GM21381 (cell line): Measurements from ENCODE around the gene FSTL4.
"Not testable (repeated sequence)": the region's sequence is repeated elsewhere in the genome, so short reads cannot be mapped to it uniquely, and the experiment has no call there.

ENCODE experiments used
- ATAC-seq: cut with Tn5 transposase; IDR thresholded peaks from one replicate; pipeline ENCODE4 v1.9.1; 2021; ENCODE audit warnings: mild to moderate bottlenecking, moderate library complexity; ENCODE audit not compliant: unreplicated experiment

Gene FSTL4

DNA sequence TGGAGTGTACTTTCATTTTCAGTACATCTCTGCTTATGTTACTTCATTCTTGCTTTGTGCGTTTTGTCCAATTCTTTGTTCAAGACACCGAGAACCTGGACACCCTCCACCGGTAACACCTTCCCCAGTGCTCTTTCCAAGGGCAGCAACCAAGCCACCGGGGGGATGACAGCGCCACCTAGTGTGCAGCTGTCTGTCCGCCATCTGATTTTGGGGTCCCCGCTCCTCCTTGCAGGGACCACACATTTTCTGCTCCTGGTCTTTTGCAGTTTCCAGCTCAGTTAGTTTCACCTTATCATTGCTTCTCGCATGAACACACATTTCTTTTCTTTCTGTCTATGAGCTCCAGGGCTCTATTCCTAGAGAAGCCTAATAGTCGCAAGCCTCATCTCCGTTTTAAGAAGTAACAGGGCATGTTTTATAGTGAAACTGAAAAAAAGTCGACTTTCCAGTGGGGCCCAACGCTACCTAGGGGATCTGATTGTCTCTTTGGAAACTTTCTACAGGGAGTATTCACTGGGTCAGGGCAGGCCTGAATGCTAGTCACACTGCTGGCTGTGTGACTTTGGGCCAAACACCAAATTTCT lies 152.1 kb downstream of the FSTL4 start:
- no peak for ATAC-seq

GRCh38 chr5:133459474-133460160 lies 152.7 kb downstream of the FSTL4 start:
- no peak for ATAC-seq

DNA sequence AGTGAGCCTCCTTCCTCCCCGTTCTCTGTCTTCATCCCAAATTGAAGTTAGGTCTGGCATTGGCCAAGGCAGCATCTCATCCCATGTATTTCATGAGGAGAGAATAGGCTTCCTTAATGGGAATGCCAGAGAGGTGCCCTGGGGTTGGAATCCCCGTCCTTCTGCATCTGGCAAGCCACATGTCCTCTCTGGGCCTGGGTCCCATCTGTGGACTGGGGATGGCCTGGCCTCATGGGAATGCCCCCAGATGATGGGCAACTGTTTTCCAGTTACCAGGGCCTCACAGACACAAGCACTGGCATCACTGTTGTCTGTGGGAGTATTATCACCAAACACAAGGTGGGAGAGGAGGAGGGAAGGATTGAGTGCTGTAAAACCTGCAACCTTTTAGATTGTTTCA lies 153.9 kb downstream of the FSTL4 start:
- ATAC-seq, result no peak

- ATAC-seq, result no peak
Observed at GRCh38 chr5:133457439-133458355, 154.6 kb downstream of the FSTL4 start.

DNA sequence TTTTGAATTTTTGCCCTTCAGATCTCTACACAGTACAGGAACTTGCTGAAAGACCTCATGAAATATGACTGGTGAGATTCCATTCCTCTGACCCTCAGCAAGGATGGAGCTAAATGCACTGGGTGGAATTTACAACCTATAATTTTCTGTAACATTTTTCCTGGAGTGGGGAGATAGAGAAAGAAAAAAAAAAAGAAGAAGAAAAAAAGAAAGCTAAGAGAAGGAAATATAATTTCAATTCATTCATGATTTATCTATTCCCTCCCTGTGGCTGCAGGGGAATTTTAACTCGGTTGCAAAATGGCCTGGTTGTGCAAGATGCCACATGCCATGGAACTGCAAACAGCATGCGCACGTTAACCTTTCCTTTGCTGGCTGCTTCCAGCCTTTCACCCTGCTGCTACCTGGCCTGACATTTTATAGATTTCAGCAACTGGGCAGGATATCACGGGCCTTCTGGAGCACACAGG lies 155.4 kb downstream of the FSTL4 start:
- no peak for ATAC-seq

- no peak for ATAC-seq
Observed at GRCh38 chr5:133455676-133456075, 156.7 kb downstream of the FSTL4 start.

DNA sequence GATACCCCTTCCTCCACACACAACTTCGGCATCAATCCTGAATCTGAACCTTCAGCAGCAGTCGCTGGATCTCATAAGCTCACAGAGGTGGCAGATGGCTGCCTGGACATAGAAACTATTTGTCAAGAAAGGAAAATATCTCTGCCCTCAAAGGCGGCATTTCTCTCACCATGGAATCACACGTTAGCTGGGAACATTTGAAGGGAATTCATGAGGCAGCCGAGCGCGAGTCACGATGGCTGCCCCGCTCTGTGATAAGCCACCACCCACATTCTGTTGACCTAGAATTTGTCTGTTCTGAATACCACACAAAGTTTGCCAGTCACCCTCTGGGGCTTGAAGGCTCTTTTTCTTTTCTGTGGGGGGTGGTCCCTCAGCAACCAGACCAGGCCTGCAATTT lies 157.9 kb downstream of the FSTL4 start:
- no peak for ATAC-seq

- no peak for ATAC-seq
Observed at GRCh38 chr5:133453831-133454230, 158.5 kb downstream of the FSTL4 start.

DNA sequence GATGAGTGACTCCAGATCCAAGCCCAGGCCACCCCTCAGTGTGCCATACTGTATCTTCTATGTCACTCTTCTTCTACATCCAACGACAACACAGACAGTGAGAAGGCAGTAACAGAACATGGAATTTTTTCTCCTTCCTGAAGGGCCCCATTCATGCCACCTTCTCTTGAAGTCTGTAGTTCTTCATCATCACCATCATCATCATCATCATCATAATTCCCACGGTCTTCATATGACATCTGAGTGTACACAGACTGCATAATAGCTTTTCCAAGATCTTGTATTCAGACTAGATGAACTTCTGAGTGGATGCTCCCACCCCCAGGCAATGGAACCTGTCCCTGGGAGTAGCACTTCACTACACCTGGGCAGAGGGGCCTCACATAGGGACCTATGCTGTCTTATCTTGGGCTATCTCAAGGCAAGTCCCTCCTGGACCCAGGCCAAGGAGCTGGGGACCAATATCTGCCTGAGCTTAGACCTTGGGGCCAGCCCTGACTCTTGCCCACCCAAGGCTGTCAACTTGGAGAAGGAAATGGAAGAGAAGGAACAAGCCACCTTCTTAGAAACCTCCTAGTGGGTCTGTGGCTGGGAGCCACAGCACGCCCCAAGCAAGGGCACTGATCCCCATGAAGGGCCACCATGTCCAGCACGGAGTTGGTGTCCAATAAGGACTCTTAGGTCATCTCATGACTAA lies 159.1 kb downstream of the FSTL4 start:
- no peak for ATAC-seq

GRCh38 chr5:133451926-133452325 lies 160.4 kb downstream of the FSTL4 start:
- ATAC-seq, result no peak

GRCh38 chr5:133450286-133450685 lies 162.1 kb downstream of the FSTL4 start:
- ATAC-seq, result no peak

DNA sequence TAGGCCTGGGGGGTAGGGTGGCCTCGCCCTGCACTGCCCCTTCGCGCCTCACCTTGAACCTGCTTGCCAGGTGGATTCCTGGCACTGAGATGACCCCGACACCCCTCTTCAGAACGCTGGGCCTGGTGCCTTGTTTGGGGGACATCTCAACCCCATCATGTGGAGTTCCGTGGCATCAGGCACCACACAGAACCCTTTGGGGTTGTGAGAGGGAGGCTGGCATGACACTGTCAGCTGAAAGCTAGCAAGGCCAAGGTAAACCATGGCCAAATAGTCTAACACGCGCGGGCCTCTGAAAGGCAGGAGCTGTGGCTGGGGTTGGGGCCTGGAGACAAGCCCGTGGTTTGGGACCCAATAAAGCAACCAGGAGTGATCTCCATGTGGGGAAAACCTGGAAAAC lies 163.2 kb downstream of the FSTL4 start:
- no peak for ATAC-seq

GRCh38 chr5:133446440-133446839 lies 165.9 kb downstream of the FSTL4 start:
- no peak for ATAC-seq

GRCh38 chr5:133445744-133446143 lies 166.6 kb downstream of the FSTL4 start:
- ATAC-seq, result no peak

DNA sequence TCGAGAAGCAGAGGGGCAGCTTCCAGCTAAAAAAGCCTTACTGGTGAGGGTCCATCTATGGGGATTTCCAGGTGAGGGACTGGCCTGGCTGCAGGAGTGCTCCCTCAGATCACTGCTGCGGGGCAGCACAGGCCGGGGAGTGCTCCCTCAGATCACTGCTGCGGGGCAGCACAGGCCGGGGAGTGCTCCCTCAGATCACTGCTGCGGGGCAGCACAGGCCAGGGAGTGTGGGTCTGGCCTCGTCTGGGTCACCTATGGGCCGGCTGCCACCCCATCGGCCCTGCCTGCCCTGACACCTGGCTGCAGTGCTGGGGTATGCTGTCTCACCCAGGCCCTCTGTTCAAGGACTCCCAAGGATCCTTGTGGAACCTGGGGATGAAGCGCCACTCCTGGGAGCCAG lies 167.1 kb downstream of the FSTL4 start:
- not testable (repeated sequence) for ATAC-seq

- no peak for ATAC-seq
Observed at GRCh38 chr5:133444711-133445110, 167.6 kb downstream of the FSTL4 start.

GRCh38 chr5:133441166-133441815 lies 171.1 kb downstream of the FSTL4 start:
- ATAC-seq, result no peak

DNA sequence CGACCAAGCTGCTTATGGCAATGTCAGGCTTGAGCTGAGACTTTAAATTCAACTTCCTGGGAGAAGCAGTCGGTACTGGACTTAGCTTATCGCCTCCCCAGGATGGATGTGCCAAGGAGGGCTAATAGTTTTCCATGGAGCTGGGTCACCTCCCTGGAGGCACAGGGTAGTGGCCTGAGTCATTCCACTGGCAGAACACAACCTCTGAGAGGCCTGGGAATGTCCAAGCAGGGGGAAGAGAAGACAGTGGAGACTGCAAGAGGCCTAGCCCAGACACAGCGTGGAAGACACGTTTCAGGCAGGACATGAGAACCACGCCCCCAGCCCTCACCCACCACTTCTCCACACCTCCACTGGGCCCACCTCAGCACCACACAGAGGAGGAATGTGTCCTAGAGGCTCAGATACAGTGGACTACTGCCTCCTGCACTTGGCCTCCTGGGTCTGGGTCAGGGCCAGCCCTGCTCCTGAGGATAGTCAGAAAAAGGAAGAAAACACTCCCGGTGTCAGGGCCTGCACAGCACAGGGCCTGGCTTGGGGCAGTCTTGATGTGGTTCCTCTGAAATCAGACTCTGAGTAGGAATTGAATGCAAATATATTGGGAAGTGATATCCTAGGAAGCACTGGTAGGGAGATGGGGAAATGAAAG lies 171.8 kb downstream of the FSTL4 start:
- no peak for ATAC-seq

GRCh38 chr5:133439859-133440258 lies 172.5 kb downstream of the FSTL4 start:
- no peak for ATAC-seq

- no peak for ATAC-seq
Observed at GRCh38 chr5:133438487-133438886, 173.9 kb downstream of the FSTL4 start.
